GM18907 (cell line): ENCODE data around the gene GRB2.

Experiments
- ATAC-seq: cut with Tn5 transposase; IDR thresholded peaks from one replicate; pipeline ENCODE4 v1.9.1; 2021; ENCODE audit warnings: mild to moderate bottlenecking, moderate library complexity; ENCODE audit not compliant: unreplicated experiment

GRB2 gene

DNA sequence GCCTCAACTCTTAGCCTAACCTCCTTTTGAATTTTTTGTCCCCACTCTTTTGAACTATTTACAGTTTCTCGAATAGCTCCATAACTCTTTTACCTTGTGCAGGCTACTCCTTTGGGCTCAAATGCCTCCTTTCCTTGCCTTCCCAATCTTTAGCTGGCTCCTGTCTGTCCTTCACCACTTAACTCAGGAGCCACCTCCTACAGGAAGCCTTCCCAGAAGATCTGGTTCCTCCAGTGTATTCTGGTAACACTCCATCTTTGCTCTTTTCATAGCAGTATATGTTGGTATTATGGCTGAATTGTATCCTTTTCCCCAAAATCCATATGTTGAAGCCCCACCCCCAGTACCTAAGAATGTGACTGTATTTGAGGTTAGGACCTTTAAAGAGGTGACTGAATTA, 9.0 kb upstream of the GRB2 start:
- ATAC-seq, result no peak

DNA sequence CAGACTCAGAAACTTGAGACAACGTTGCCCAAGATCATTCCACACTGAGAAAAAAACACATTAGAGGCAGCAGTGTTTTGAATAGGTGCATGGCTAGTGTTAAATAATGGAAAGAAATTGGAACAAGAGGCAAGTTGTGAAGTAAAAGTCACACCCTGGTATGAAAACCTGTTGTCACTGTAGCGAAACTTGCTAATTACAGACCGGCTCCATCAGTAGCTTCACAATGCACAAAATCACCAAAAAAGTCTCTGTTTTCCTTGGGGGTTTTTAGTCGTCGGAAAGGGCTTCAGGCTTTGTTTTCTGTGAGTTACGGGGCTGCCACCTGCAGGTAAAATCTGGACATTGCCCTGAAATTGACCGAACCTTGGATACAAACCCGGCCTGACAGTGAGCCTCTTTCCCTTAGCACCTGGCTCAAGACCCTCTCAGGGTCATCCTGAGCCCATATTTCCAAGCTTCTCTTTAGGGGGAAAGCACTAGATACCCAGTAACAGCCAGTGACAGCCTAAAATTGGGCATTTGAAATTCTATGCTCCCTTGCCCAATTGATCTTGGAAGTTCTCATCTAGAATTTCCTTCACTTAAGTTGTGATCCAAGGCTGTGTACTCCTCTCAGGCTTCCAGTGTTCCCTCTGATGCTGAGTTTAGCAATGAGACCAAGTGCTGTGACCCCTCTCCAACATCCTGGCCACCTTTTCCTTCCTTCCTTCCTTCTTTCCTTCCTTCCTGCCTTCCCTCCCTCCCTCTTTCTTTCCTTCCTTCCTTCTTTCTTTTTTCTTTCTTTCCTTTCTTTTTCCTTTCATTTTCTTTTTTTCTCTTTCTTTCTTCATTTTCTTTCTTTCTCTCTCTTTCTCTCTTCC, 7.2 kb upstream of the GRB2 start:
- ATAC-seq, result peak; percentile 53

DNA sequence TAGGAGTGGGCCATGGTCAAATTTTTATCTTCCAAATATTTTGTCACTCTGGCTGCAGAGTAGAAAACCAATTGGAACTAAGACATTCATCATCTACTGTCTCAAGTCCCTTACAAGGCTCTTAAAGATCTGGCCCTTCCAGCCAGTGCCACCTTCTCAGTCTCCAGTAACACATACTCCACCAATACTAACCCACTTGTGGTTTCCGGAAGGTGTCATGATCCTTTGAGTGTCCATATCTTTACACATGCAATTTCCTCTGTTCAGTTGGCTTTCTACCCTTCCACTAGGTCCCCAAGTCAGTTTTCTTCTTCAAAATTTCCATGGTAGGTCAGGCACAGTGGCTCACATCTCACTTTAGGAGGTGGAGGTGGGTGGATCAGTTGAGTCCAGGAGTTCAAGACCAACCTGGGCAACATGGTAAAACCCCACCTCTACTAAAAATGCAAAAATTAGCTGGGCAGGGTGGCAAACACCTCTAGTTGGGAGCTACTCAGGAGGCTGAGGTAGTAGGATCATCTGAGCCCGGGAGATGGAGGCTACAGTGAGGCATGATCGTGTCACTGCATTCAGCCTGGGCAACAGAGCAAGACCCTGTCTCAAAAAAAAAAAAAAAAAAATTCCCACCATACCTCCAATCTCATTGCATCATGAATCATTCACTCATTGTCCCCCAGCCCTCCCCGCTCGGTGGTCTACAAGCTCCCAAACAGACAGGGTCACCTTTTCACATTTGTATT, 6.0 kb upstream of the GRB2 start:
- no peak for ATAC-seq

DNA sequence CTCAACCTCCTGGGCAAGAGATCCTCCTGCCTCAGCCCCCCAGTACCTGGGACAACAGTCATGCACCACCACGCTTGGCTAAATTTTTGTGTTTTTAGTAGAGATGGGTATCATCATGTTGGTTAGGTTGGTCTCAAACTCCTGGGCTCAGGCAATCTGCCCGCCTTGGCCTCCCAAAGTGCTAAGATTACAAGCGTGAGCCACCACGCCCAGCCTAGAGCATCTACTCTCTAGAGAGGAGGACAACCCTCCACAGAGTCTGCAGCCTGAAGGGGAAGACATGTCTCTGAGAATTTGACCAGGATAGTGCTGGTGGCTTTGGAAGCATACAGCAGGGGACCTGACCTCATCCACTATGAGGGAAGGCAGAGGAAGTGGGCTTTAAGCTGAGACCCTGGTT, 4.7 kb upstream of the GRB2 start:
- ATAC-seq, result no peak

DNA sequence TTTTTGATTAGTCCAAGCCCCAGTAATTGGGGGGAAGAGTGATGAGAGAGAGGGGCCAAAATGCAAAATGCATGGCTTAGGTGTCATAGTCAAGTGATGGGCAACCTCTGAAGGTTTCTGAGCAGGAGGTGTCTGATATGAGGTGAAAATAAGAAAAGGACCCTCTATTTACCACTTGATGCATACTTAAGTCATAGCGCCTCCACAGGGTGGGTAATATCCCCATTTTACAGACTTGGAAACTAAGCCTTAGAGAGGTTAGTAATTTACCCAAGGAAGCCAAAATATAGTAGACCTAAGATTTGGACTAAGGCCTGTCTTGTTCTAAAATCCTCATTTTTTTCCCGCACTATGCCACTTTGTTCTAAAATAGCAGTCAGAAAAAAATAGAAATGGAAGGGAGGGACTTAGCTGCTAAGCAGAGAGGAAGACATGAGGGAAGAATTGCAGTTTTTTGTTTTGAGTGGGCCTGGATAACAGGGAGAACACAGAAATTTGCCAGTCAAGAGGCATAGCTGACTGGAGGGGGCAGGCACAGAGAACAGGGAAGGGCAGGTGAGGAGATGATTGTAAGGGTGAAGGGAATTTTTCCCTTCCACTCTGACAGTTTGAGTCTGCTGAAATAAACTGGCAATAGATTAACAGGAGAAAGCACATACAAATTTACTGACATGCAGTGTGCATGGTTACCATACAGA, 2.3 kb upstream of the GRB2 start:
- no peak for ATAC-seq

DNA sequence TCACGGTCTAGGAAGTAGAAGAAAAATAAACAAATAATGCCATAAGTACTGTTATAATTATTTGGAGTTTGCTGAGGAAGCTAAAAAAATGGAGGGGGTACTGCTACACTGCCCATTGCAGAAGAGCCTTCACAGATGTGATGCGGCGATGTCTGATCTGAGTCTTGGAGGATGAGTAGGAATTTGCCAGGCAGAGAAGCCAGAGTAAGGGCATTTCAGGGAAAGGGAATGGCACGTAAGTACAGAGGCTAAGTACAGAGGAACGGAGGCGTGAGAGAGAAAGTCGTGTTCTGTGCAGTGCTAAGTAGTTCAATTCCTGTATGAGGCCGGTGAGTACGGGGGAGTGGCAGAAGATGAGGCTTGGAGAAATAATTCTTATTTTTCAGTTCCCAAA, 741 bp upstream of the GRB2 start:
- peak; percentile 5 for ATAC-seq

DNA sequence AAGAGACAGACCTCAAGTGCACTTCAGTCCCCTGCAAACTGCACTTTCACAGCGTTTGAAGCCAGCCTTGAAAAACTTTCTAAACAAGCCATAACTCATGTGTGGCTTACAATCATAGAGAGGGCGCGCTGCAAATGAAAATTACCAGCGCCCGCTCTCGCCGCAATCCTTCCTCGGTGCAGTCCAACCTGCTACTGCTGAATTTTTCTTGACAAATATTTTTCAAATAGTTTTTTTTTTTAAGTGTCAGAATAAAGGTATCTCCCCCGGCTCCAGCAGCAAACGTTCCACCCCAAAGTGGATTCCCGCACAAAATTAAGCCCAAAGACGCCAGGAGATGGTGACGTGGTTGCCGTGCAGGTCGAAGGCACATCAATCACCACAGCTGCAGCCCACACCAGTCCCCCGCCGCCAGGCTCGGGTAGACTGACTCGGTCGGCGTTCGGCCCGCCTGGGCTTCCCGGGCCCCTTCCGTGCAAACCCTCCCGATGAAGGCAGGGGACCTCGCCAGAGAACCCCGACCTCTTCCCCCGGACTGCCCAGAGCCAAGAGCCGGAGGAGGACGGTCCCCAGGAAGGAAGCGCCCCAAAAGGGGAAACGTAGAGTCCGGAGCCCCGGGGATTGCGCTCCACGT, 630 bp downstream of the GRB2 start:
- peak; percentile 30 for ATAC-seq

DNA sequence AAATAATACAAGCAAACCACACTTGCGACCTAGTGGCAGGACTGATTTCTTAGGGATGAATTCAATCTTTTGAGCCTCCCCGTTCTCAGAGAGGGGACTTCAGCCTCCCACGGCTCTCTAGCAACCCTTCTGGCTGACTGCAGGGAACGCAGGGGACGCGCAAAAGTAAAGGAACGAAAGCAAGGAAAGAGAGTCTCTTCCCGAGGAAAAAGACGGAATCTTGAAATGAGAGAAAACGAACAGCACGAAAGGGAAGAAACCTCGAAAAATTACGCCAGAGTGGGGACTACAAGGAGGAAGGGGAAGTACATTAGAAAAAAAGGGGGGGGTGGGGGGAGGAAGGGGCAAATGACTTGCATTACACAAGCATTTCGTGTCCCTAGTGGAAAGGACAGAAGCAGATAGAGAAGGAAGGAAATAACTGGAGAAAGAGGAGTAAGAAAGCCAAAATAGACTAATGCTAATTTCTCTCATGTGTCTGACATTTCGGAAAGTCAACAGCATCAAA, 1.2 kb downstream of the GRB2 start:
- no peak for ATAC-seq

DNA sequence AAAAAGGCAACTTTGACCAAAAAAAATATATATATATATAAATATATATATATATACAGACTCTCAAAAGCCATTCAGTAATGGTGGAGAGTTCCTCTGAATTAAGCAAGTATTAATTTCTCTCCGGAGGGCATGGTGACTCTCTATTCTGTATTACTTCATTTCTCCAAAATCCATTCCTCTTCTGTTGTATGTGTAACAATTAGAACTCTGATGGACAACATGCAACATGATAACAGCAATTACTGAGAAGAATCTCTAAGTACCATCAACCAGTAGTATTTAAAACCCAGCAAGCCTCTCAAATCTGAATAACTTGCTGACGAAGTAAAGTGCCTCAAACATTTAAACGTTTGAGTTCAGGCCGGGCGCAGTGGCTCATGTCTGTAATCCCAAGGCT, 2.3 kb downstream of the GRB2 start:
- no peak for ATAC-seq

DNA sequence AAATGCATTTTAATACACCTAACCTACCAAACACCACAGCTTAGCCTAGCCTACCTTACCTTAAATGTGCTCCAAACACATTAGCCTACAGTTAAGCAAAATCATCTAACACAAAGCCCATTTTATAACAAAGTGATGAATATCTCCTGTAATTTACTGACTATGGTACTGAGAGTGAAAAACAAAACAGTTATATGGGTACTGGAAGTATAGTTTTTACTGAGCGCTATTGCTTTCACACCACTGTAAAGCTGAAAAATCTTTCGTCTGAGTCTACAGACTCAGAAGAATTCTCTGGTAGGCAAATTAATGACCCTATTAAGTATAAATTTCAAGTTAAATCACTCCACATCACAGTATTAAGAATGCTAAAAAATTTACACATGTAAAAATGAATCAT, 3.5 kb downstream of the GRB2 start:
- ATAC-seq, result no peak

DNA sequence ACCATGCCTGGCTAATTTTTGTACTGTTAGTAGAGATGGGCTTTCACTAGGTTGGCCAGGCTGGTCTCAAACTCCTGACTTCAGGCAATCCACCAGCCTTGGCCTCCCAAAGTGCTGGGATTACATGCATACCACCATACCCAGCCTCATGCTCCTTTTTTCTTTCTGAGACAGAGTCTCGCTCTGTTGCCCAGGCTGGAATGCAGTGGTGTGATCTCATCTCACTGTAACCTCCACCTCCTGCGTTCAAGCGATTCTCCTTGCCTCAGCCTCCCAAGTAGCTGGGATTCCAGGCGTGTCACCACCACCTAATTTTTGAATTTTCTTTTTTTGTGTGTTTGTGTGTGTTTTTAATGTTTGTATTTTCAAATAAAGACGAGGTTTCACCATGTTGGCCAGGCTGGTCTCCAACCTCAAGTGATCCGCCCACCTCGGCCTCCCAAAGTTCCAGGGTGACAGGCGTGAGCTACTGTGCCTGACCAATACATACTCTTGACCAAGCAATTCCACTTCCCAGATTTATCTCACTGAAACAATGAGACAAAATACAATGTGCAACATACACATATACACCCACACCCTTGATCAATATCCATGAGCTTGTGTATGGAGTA, 5.0 kb downstream of the GRB2 start:
- ATAC-seq, result no peak

DNA sequence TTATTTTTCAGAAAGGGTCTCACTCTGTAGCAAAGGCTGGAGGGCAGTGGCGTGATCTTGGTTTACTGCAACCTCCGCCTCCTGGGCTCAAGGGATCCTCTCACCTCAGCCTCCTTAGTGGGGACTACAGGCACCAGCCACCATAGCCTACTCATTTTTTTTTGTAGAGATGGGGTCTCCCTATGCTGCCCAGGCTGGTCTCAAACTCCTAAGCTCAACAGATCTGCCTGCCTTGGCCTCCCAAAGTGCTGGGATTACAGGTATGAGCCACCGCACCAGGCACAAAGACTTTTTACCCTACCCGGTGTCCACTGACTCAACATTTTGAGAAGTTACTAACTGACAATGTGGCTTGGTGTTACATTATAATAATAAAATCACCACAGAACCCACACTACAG, 7.2 kb downstream of the GRB2 start:
- no peak for ATAC-seq

DNA sequence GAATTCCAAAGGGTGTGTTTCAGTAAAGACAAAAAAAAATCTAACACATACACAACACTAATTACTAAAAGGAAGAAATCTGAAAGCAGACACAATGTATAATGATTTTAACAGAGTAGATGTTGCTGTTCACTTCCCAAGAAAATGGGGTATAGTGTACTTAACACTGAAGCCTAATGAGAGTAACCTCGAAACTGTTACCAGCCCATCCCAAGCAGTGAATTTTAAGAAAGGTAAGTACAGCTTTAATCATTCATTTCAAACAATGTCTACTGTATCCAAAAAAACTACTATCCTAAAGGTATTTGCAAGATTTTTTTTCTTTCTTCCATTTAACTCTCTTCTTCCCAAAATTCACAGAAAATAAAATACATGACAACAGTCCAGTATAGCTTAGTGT, 8.3 kb downstream of the GRB2 start:
- ATAC-seq, result no peak

DNA sequence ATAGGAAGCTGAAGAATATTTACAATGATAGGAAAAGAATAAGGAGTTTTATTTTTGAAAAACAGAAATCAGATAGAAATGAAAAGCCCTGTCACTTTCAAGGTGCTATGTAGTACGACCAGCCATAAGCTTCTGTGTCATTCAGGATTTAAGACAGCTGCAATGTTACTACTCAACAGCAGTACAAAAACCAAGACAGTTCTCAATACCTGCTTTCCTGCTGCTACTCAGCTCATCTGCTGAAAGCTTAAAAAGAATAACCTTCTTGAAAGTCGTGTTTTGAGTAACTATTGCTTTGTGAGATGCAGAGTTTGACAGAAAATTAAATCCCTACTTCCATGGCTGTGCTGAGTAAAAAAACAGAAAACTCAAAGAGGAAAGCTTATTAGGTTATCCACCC, 8.7 kb downstream of the GRB2 start:
- no peak for ATAC-seq

DNA sequence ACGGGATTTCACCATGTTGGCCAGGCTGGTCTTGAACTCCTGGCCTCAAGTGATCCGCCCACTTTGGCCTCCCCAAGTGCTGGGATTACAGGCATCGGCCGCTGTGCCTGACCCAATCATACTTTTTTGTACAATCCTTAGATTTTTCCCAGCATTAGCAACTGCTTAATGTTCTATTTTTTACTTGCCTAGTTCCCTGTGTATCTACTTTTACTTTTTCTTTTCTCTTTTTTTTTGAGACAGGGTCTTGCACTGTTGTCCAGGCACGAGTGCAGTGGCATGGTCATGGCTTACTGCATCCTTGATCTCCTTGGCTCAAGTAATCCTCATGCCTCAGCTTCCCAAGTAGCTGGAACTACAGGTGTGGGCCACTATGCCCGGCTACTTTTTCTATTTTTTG, 9.5 kb downstream of the GRB2 start:
- no peak for ATAC-seq

DNA sequence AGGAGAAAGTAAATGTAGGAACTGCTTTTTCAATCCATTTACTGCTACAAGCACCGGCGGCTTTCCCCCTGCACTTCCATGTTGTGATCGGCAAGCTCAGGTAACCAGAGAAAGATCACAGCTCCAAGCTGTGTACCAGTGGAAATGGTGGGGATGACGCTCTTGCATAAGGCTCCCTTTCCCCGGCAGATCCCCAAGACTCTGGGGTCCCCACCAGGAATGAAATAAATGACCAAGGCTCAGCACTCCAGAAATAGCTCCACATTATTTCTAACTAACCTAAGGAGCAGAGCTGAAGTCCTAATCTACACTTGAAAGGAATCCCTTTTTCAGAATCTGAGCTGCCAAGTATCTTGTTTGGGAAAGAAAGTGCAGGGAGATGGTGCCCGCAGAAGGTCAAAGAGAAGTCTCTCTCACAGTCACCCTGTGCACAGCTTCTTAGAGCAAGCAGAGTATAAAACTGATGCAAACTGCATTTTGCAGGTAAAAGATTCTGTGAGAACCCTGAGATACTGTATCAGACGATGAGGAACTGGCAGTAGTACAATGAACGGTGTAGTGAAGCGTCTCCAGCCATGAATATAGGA, 11.1 kb downstream of the GRB2 start:
- peak; percentile 18 for ATAC-seq

DNA sequence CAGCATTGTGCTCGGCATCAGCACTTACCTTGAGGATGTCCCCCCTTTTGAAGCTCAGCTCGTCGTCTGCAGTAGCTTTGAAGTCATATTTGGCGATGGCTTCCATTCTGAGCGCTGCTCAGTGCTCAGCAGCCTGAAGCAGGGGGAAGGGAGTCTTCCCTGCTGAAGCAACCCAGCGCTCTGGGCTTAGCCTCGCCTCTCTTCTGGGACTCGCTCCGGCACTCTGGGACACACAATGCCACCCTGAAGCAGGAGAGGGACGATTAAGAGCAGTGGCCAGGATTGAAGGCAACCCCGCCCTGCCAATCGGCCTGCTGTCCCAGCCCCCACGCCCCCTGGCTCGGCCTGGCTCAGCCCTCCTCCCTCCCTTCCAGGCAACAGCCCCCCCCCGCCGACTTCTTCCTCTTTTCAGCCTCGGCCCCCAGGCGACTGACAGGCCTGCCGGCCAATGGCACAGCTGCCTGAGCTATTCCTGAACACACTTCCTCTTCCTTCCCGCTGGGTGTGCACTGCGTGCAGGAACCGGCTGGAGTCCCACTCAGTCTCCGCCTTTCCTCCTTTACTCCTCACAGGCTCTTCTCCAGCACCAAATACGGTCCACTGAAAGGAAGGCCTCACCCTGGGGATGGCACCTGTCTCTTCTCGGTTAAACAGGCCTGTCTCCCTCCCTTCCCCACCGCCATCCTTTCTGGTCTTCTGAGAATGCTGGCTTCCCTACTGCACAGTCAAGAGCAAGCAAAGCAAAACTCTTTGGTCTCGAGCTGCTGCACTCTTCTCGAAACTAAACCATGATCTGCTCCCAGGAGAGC, 11.8 kb downstream of the GRB2 start:
- ATAC-seq, result peak; percentile 82

DNA sequence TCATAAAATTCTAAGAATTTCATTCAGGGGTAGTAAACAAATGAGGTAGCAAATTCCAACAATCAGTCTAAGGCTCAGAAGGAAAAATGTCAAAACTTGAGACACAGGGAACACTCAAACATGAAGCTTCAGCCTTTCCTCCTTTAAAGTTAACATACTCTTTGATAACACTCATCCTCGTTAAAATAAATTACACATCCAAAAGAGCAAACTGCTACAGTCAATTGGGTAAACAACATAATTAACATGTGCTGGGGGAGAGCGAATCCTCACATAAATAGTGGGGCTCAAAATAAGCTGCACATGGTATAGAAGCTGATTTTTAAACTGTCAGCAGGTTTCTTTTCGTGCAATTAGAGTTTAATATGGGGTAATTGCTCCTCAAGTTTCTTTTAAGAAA, 12.9 kb downstream of the GRB2 start:
- ATAC-seq, result no peak

DNA sequence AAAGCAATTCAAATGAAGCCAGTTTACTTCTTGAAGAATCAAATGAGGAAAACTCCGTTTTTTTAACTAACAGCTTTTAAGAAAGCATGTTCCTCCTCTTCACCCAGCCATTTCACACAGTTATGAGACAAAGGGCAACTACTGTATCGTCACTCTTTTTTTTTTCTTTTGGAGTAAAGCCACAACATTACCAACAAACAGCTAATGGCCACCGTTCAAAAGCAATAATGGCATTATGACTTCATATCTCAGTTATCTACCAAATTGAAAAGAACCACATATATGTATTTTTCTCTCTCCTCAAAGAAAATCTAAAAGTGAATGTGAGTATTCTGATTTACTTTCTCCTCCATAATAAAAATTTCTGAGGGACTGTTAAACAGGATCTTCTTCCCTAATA, 14.5 kb downstream of the GRB2 start:
- ATAC-seq, result no peak
